NOMO-1 treated with dmso at 0.1 percent for 144 hours (cell line): ENCODE data around the gene PRPF19.

Source experiments
- DNase-seq: peaks from one replicate; lab custom pipeline; 2025; ENCODE audit not compliant: unreplicated experiment; lab: John Stamatoyannopoulos, UW

The PRPF19 gene

GRCh38 chr11:60938500-60938899 lies 32.1 kb upstream of the PRPF19 start:
- no peak for DNase-seq

- DNase-seq, result no peak
Observed at GRCh38 chr11:60937811-60938210, 31.4 kb upstream of the PRPF19 start.

DNA sequence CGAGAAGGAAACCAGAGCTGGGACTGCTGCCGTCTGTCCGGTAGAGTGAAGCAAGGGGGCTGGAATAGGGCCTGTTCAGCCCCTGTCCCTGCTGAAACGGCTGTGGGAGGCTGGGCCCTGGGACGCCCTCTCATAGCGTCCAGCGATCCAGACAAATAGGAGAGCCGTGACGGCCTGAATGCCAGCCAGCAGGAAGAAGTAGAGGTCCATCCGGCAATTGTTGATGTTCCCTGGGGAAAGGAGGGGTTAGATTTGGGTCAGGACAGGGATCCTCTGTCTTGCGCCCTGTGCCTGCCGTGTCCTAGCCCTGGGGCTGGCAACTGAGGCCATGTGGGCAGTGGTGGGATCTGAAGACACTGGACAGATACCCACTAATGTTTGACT lies 30.8 kb upstream of the PRPF19 start:
- no peak for DNase-seq

DNA sequence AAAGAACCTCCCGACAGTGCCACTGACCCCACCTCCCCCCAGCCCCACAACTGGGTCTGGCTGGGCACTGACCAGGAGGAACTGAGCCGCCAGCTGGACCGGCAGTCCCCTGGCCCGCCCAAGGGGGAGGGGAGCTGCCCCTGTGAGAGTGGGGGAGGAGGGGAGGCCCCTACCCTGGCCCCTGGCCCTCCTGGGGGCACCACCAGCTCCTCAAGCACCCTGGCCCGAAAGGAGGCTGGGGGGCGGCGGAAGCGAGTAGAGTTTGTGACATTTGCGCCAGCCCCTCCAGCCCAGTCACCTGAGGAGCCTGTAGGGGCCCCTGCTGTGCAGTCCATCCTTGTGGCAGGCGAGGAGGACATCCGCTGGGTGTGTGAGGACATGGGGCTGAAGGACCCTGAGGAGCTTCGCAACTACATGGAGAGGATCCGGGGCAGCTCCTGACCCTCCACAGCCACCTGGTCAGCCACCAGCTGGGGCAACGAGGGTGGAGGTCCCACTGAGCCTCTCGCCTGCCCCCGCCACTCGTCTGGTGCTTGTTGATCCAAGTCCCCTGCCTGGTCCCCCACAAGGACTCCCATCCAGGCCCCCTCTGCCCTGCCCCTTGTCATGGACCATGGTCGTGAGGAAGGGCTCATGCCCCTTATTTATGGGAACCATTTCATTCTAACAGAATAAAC lies 30.2 kb upstream of the PRPF19 start:
- no peak for DNase-seq

- no peak for DNase-seq
Observed at GRCh38 chr11:60935676-60936442, 29.5 kb upstream of the PRPF19 start.

- DNase-seq, result no peak
Observed at GRCh38 chr11:60934790-60935605, 28.6 kb upstream of the PRPF19 start.

DNA sequence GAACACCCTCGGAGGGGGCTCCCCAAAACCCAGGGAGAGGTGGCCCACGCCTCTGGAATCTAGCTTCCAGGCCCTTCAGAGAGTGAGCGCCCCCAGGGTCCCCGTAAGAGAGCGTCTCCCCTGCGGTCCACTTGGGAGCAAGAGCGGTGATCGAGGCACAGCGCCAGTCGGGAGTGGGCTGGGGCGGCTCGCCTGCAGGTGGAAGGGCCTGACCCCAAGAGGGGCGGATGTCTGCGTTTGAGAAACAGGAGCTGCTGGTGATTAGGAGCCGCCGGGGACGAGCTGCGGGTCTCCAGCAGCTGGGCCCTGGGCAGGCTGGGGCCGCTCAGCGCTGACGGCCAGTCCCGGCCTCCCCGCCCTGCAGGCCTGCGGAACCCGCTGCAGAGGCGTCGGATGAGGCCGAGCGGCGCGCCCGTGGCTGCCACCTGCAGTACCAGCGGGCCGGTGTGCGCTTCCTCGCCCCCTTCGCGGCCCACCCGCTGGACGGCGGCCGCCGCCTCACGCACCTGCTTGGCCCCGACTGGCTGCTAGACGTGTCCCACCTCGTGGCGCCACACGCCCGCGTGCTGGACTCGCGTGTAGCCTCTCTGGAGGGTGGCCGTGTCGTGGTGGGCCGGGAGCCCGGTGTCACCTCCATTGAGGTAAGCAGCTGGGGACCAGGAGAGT lies 27.9 kb upstream of the PRPF19 start:
- no peak for DNase-seq

DNA sequence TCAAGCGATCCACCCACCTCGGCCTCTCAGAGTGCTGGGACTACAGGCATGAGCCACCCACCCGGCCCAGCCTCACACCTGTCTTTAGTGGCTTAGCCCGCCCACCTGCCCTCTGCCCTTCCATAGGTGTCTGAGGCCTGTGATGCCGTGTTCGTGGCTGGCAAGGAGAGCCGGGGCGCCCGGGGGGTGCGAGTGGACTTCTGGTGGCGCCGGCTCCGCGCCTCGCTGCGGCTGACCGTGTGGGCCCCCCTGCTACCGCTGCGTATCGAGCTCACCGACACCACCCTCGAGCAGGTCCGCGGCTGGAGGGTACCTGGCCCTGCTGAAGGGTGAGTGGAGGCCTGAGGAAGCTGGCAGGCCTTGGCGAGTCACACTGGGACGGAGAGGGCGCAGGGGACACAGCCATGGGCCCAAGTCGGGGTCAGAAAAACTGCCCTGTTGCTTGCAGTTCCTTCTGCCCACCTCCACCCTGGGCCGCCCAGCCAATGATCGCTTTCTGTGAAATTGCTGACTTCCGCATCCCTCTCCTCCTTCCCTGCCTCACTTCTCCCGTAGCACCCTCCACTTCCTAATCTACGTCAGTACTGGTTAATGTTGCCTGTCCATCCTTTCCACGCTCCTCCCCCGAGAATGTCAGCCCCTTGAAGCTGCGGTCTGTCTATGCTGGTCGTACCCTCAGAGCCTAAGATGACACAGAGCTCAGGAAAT lies 27.2 kb upstream of the PRPF19 start:
- DNase-seq, result no peak

GRCh38 chr11:60932605-60933356 lies 26.4 kb upstream of the PRPF19 start:
- DNase-seq, result no peak

DNA sequence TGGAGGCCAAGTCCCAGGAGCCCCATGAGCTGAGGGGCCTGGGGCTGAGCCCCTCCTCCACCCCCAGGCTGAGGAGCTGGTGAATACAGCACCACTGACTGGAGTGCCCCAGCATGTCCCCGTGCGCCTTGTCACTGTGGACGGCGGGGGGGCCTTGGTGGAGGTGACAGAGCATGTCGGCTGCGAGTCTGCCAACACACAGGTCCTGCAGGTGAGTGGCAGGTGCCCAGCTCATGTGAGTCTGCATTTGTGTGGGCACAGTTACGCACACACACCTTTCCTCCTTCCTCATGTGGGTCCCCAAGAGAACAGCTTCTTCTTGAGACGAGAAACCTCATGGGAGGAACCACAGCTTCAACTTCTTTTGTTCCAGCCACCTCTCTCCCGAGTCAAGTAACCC lies 25.5 kb upstream of the PRPF19 start:
- no peak for DNase-seq

DNA sequence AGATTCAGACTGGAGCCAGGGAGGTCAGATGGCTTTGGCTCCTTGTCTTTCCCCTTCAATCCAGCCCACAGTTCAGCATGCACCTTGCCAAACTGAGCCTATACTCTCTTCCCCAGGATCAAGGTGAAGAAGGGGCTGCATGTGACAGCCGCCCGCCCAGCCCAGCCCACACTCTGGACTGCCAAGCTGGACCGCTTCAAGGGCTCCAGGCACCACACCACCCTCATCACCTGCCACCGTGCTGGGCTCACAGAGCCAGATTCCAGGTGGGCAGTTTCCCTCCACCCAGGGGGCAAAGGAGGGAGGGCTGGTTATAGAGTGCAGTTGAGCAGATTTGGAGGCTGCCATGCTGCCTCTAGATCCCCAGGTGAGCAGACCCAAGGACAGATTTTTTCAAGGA lies 24.0 kb upstream of the PRPF19 start:
- no peak for DNase-seq

- no peak for DNase-seq
Observed at GRCh38 chr11:60929764-60930163, 23.4 kb upstream of the PRPF19 start.

GRCh38 chr11:60928563-60929001 lies 22.2 kb upstream of the PRPF19 start:
- DNase-seq, result no peak

GRCh38 chr11:60927600-60927999 lies 21.2 kb upstream of the PRPF19 start:
- no peak for DNase-seq

DNA sequence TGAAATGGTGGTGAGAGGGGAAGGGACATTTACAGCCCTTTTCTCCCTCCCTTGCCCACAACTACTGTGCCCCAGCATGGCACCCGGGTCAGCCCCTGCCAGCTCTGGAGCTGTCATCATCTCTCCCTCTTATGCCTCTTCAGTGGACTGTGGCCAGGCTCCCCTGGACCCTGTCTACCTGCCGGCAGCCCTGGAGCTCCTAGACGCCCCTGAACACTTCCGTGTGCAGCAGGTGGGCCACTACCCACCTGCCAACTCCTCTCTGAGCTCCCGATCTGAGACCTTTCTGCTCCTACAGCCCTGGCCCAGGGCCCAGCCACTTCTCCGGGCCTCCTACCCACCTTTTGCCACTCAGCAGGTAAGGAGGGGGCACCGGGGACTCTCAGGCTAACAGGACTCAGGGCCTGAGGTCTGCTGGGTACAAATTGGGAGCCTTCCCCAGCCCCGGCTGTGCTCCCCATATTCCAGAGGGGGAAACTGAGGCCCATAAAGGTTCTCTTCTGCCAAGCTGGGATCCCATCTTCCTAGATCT lies 20.7 kb upstream of the PRPF19 start:
- DNase-seq, result no peak

DNA sequence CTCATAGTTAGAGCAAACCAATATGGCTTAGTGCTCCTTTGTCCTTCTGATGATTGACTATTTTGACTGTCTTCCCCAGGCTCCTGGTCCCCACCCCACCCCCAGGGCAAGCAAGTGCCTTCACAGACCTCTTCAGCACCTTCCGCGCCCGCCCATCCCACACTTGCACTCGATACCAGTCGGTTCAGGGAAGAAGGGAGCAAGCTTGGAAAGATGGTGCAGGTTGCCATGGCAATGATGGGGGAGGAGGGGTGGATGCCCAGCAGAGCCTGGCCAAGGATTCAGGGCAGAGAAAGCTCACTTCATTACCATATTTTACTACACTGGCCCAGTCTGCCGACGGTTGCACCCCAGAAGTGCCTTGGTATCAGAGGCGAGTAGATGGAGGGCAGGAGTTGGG lies 20.1 kb upstream of the PRPF19 start:
- DNase-seq, result no peak

GRCh38 chr11:60925868-60926267 lies 19.5 kb upstream of the PRPF19 start:
- DNase-seq, result no peak

DNA sequence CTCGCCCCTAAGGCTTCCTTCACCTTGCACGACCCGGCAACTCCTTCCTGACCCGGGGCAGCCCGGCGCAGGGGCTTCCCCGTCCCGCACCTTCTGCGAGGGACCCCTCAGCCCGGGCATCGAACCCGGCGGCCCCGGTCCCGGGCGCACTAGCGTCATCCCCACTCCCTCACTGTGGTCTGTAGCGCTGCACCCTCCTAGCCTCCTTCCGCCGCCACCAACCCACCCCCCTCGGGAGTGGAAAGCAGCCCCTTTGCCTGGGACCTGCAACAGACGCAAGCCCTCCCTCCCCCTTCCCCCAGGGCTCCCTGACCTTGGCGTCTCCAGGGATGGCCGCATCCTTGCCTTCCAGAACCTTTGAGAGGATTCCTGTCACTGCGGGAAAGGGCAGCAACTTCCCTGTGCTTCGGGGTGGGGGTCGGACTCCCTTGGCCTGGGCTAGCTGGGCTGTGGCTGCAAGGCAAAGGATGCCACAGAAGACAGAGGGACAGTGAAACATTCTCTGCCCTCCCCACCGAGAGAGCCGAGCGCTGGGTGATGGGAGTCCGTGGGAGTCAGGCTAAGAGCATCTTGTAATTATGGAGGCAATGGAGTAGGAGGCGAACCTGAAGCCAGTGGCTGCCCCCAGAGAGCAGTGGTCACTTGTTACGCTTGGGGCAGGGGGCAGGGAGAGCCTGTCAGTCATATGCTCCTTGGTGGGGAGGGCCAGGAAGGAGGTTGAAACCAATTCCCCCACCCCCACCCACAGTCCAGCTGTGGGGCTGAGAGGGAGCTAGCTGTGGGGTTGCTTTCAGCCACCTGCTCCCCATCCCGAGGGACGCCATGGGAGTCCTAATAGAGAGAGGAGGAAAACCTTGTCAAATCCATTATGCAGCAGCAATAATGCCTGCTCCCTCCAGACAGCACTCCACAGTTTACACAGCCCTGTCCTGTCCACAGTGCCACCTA lies 18.8 kb upstream of the PRPF19 start:
- DNase-seq, result no peak
